Measurements from ENCODE around the gene GRM1. TPM values are rescaled to one million over a fixed set of nuclear protein-coding genes. Genes with fewer than 3 reads are reported as not detected.

Gene GRM1
- total and polyA plus RNA-seq, 2 of the 4 experiments (the other 2 are of a cell fraction), result not detected

- no peaks in the 10 kb centered on the region for H3K36me3 ChIP-seq (ENCODE audit: control insufficient read depth, insufficient read depth, low read length)
- H3K9me3 ChIP-seq (ENCODE audit: control insufficient read depth, insufficient read depth, low read length), result no peaks in the 10 kb centered on the region
- DNase-seq (no peak), ATAC-seq (ENCODE audit: low read depth) (no peak)
- WGBS, 2 experiments (ENCODE audit: extremely low coverage in 2 of 2, insufficient read length in 1 of 2), result no CpG with 5 or more reads among the region's 5 CpGs
- no peak overlapping the region for H4K91ac ChIP-seq (ENCODE audit: insufficient read depth, low read depth, low read length)
- H3K79me1 ChIP-seq (ENCODE audit: low read depth in 1 of 2, low read length in 2 of 2), result no peaks in the 10 kb centered on the region
- no TSS peak for BruUV-seq (replicated peaks)
- H4K8ac ChIP-seq (ENCODE audit: low read depth in 2 of 2, low read length in 2 of 2), result no peak overlapping the region
- no peak overlapping the region for H4K5ac ChIP-seq (ENCODE audit: low read depth, low read length)
- CTCF ChIA-PET, result no interaction called here
- H3K4me2 ChIP-seq (ENCODE audit: low read depth, low read length), result no peak overlapping the region
- H3K4ac ChIP-seq (ENCODE audit: low read depth, low read length), result no peak overlapping the region
- TF ChIP-seq USF2 (IDR thresholded peaks at IDR 0.05; ENCODE audit: low read depth, low read length), result no peak
- TF ChIP-seq MAZ (IDR thresholded peaks at IDR 0.05; ENCODE audit: borderline replicate concordance, low read depth, low read length), result no peak
- no peak for TF ChIP-seq MXI1 (IDR thresholded peaks at IDR 0.05; ENCODE audit: borderline replicate concordance, low read depth, low read length)
- no peak for TF ChIP-seq CTCF (conservative IDR thresholded peaks at IDR 0.05; ENCODE audit: low read depth, low read length)
- no peak for TF ChIP-seq BHLHE40 (IDR thresholded peaks at IDR 0.05; ENCODE audit: low read depth, low read length)
- TF ChIP-seq FOS (IDR thresholded peaks at IDR 0.05; ENCODE audit: low read depth, low read length), result no peak
- TF ChIP-seq RFX5 (IDR thresholded peaks at IDR 0.05; ENCODE audit: low read depth, low read length), result no peak
- TF ChIP-seq RAD21 (IDR thresholded peaks at IDR 0.05; ENCODE audit: low read length), result no peak
- no peak for TF ChIP-seq RCOR1 (IDR thresholded peaks at IDR 0.05; ENCODE audit: insufficient replicate concordance, low read length)
- TF ChIP-seq NFE2L2 (IDR thresholded peaks at IDR 0.05; ENCODE audit: low read depth, low read length), result no peak
- H2AFZ ChIP-seq (replicated peaks; ENCODE audit: low read length, poor library complexity), result no peak overlapping the region
- no peak overlapping the region for H3K56ac ChIP-seq (ENCODE audit: extremely low read depth, insufficient read depth, low read length)
- no peaks in the 10 kb centered on the region for H3K27me3 ChIP-seq (ENCODE audit: control insufficient read depth, insufficient read depth, low read length)
- no peak overlapping the region for H3K4me3 ChIP-seq (ENCODE audit: insufficient read depth, low read depth, low read length)
- intact Hi-C loops (cut with micrococcal nuclease) (no loop called here), in situ Hi-C loops (cut with MboI; ENCODE audit: low sequenced_read_pairs) (no loop called here), dilution Hi-C loops (cut with HindIII; ENCODE audit: low sequenced_read_pairs, unreplicated experiment) (no loop called here)
- no peaks in the 10 kb centered on the region for H4K20me1 ChIP-seq (ENCODE audit: insufficient read depth, low read length)
- H3K27ac ChIP-seq (ENCODE audit: insufficient read depth, low read length), result no peak overlapping the region
- H3K18ac ChIP-seq (ENCODE audit: low read depth, low read length), result no peak overlapping the region
- H3K9ac ChIP-seq (ENCODE audit: low read depth, low read length), result no peak overlapping the region
- no peaks in the 10 kb centered on the region for H3K4me1 ChIP-seq (ENCODE audit: control insufficient read depth, insufficient read depth, low read length)
- no peaks in the 10 kb centered on the region for H3K9me1 ChIP-seq (ENCODE audit: insufficient read depth, low read length)
- no peak overlapping the region for H2BK5ac ChIP-seq (ENCODE audit: low read depth, low read length, poor library complexity, severe bottlenecking)
- H3K14ac ChIP-seq (replicated peaks; ENCODE audit: low read depth, low read length), result no peak overlapping the region
- no peak overlapping the region for H2BK20ac ChIP-seq (ENCODE audit: low read depth, low read length)
- H3K23ac ChIP-seq (ENCODE audit: low read depth, low read length), result no peak overlapping the region
- H2AK5ac ChIP-seq (ENCODE audit: low read depth, low read length), result no peak overlapping the region
- H2AK9ac ChIP-seq (replicated peaks; ENCODE audit: low read depth, low read length, poor library complexity), result no peak overlapping the region
- POLR2A ChIA-PET (ENCODE audit: unreplicated experiment), result no interaction called here
- no peak overlapping the region for H2BK120ac ChIP-seq (ENCODE audit: low read depth, low read length)
- no peak overlapping the region for H2BK15ac ChIP-seq (ENCODE audit: low read depth, low read length)
Measured at GRCh38 chr6:146352163-146352562, 323.3 kb downstream of the GRM1 start.

All from IMR-90 (cell line).